SU-DHL-6 (cell line): ENCODE data around the gene COL4A1.

Source experiments
- CTCF ChIP-seq: fragments of 200-600 bp; sonication (generic); IDR thresholded peaks from one replicate; pipeline ENCODE4 v1.5.1; 2017; ENCODE audit warnings: antibody characterized with exemption, mild to moderate bottlenecking, low read length, moderate library complexity; ENCODE audit not compliant: insufficient read depth, poor library complexity, severe bottlenecking
- EZH2phosphoT487 ChIP-seq: fragments of 200-600 bp; sonication (generic), shearing (Covaris generic); conservative IDR thresholded peaks from 2 replicates; pipeline ENCODE4 v1.6.1; 2018; ENCODE audit warnings: mild to moderate bottlenecking, antibody characterized with exemption, low read length, moderate library complexity, mixed read lengths

- TF ChIP-seq CTCF = no peak
- TF ChIP-seq EZH2phosphoT487 = no peak
Observed at GRCh38 chr13:110302997-110303396, 4.0 kb downstream of the COL4A1 start.
